Activated T-cell treated with anti-CD3 and anti-CD28 coated beads for 48 hours (primary cell): Measurements from ENCODE around the gene CABP1.
A peak's percentile ranks its signal among the peaks of the same experiment; 100 is the strongest.
"Not testable (repeated sequence)": the region's sequence is repeated elsewhere in the genome, so short reads cannot be mapped to it uniquely, and the experiment has no call there.

Source experiments
- DNase-seq: peaks from one replicate; pipeline ENCODE4 v3.0.0-alpha.2; 2020; ENCODE audit warnings: low read depth

CABP1 gene

DNA sequence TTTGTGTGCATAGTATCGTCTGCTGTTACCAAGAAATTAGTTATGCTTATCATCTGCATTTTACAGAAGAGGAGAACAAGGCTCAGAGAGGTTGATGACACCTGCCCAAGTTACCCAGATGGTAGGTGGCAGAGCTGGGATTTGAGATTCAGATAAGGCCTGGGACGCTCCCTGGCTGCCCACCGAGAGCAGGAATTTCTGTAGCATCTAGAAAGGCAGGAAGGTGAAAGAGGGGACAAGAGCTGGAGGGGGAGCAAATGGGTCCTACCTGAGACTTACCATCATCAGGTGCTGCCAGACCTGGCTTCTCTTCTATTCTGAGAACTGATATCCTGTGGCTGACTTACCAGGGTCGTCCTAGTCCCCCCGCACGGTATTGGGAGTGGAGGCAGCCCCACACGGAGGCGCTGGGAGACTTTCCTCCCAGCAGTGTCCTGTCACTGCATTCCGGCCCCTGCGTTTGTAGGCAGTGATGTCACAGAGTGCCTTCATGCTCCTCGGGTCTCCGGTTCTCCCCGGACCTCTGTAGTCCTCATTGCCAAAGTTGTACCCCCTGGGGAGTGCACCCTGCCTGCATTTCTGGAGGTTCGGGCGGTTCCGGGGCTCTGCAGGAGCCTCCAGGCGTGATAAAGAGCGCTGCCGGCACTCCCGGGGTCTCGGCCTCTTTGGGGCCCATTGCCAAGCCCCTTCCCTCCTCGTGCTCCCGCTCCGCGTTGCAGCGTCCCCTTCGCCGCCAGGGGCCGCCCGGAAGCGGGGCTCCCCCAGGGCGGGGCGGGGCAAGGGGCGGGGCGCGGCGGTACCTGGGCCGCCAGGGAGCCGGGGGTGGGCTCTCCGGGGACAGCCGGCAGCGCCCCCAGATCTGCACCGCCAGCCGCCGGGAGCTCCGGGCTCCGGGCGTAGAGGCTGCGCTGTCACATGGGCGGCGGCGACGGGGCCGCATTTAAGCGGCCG, at the start of gene CABP1:
Gene CABP1, plus strand, starts transcription at position 856 of the 951 bp plus-strand sequence. Its CDS starts 60 bp downstream, at position 916.
- DNase-seq: peak; percentile 71

DNA sequence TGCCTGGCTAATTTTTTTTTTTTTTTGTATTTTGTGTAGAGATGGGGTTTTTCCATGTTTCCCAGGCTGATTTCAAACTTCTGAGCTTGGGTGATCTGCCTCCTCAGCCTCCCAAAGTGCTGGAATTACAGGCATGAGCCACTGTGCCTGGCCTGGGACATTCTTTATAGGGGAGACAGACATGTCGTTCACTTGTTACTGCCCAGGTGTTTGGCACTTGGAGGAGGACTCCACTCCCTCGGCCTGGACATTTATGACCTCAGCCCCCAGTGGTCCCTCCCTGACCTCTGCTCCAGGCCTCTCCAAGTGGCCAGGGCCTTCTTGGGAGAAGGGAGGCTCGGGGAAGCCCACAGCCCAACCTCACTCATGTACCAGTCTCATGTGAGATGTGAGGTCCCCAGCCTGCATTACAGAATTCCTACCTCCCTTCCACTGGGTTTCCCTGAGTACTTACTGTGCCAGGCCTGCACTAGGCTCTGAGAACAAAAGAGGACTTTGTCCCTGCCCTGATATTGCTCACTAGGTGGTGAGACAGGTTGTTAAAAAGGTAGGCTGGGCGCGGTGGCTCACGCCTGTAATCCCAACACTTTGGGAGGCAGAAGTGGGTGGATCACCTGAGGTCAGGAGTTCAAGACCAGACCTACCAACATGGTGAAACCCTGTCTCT, 49.6 kb upstream of the CABP1 start:
- no peak for DNase-seq

DNA sequence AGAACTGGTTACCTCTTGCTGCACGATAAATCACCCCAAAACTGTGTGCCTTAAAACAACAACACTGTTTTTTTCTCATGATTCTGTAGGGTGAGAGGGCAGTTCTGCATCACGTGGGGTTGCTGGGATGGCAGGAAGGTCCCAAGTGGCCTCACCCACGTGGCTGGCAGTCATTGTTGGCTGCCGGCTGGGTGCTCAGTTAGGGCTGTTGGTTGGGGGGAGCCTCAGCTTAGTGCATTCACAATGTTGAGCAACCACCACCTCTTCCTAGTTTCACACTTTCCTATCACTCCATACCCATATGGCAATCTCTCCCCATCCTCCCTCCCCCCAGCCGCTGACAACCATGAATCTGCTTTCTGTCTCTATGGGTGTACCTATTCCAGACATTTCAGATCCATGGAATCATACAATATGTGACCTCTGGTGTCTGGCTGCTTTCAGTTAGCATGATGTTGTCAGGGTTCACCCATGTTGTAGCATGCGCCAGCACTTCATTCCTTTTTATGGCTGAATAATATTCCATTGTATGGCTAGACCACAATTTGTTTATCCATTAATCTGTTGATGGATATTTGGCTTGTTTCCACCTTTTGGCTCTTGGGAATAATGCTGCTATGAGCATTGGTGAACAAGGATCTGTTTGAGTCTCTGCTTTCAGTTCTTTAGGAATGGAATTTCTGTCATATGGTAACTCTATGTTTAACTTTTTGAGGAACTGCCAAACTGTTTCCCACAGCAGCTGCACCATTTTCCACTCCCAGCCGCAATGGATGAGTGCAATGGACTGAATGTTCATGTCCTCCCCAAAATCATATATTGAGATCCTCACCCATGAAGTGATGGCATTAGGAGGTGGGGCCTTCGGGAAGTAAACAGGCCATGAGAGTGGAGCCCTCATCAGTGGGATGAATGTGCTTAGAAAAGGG, 48.0 kb upstream of the CABP1 start:
- DNase-seq: no peak

DNA sequence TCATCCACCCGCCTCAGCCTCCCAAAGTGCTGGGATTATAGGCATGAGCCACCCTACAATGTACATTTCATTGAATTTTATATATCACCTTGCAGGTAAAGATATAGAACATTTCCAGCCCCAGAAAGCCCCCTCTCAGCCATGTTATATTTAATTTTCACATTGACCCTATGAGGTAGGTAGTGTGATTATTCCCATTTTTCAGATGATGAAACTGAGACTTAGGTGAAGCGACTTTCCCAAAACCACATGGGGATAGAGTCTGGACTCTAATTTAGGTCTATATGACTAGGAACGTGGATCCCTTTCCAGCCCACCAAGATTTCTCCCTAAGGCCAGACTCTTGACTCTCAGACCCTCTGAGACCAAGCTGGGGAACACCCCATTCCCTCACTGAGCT, 43.5 kb upstream of the CABP1 start:
- DNase-seq: no peak

DNA sequence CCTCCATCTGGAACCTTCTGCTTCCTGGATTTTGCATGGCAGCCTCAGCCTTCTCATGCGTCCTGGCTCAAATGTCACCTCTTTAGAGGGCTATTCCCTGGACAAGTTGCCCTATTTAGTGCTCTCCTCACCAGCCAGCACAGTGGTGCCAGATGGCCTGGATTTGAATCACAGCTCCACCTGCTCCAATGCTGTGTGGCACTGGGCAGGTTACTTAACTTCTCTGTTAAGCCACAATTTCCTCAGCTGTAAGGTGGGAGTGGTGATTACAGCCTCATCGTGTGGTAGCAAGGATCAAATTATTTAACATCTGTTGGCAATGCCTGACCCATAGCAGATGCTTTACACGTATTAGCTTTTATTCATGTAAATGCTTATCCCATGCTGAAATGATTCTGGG, 42.6 kb upstream of the CABP1 start:
- no peak for DNase-seq

DNA sequence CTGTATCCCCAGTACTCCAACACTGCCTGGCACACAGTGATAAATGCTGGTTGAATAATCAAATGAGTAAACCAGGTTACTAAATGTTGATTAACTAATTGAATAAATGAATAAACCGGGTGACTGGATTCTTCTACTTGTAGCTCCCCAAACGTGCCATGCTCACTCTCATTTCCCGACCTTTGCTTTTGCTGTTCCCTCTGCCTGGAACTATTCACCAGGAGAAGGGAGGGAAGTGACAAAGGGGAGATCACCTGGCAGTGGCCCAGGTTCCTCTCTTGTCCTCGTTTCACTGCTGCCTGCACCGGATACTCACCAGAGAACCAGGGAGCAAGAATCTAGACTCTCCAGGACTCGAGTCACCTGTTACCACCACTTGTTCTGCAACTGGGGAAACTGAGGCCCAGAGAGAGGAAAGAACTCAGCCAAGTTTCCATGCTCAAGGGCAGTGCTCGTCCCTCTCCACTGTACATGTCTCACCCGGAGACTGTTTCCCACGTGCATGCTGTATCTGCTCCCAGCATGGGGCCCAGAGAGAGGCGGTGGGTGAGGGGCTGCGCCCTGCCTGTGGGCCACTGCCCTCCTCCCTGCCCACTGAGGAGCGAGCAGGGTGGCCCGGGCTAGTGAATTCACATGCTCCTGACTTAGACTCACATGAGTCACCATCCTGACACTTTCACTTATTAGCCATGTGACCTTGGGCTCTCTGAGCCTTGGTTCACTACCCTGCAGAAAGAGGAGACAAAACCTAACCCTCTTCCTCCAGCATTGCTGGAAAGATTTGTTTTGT, 41.6 kb upstream of the CABP1 start:
- no peak for DNase-seq

DNA sequence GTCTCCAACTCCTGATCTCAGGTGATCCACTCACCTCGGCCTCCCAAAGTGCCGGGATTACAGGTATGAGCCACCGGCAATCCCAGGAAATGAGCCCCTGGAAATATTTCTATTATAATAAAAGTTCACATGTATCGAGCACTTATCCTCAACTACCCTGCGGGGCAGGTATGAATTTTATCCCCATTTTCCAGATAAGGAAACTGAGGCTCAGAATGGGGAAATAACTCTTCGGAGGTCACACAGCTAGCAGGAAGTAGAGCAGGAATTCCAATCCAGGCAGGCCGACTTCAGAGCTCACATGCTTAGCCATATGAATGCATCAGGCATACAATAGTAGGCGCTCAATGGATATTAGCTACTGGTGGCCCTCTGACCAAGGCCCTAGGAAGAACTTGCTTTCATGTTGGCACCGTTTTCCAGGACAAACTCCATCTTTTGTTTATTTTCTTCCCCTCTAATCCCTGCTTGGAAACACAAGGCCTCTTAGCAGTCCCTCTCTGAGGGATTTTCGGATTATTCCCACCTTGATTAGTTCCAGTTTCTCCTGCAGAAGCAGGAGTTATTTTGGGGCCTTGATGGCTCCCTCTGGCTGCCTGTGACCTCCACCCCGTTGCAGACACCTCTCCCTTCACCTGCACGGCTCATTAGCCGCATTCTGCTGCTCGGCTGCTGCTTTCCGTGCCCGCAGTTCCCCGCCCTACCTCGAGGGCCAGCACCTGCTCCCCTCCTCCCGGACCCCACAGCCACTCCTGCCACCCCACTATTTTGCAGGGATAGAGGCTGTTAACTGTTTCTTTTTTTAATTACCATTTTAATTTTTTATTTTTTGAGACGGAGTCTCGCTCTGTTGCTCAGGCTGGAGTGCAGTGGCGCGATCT, 40.5 kb upstream of the CABP1 start:
- DNase-seq: no peak

DNA sequence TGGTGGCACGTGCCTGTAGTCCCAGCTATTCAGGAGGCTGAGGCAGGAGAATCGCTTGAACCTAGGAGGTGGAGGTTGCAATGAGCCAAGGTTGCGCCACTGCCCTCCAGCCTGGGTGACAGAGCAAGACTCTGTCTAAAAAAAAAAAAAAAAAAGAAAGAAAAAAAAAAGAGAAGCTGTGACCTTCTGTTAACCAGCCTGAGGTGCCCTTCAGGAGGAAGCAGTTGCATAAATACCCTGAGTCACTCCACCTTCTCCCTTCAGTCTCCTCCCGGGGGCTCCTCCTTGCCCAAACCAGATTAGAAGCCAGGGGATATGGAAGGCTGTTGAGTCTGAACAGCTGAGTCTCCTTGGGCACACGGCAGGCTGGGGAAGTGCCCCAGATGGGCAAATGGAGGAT, 38.0 kb upstream of the CABP1 start:
- DNase-seq: not testable (repeated sequence)

DNA sequence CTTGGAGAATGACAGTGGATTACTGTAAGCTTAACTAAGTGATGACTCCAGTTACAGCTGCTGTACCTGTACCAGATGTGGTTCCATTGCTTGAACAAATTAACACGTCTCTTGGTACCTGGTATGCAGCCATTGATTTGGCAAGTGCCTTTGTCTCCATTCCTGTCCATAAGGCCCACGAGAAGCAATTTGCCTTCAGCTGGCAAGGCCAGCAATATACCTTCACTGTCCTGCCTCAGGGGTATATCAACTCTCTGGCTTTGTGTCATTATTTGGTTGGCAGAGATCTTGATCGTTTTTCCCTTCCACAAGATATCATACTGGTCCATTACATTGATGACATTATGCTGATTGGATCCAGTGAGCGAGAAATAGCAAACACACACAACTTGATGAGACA, 29.9 kb upstream of the CABP1 start:
- no peak for DNase-seq

DNA sequence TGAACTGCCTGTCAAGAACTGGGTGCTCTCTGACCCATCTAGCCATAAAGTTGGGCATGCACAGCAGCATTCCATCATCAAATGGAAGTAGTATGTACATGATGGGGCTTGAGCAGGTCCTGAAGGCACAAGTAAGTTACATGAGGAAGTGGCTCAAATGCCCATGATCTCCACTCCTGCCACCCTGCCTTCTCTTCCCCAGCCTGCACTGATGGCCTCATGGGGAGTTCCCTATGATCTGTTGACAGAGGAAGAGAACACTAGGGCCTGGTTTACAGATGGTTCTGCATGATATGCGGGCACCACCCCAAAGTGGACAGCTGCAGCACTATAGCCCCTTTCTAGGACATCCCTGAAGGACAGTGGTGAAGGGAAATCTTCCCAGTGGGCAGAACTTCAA, 28.9 kb upstream of the CABP1 start:
- DNase-seq: not testable (repeated sequence)

DNA sequence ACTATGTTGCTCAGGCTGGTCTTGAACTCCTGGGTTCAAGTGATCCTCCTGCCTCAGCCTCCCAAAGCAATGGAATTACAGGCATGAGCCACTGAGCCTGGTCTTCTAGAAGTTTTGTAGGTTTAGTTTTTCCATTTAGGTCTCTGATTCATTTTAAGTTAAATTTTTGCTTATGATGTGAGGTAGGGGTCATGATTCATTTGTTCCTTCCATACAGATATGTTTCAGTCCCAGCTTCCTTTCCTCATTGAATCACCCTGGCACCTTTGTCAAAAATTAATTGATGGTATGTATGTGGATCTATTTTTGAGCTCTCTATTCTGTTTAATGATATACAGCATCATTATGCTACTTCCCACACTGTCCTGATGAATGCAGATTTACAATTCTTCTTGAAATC, 25.6 kb upstream of the CABP1 start:
- DNase-seq: no peak

DNA sequence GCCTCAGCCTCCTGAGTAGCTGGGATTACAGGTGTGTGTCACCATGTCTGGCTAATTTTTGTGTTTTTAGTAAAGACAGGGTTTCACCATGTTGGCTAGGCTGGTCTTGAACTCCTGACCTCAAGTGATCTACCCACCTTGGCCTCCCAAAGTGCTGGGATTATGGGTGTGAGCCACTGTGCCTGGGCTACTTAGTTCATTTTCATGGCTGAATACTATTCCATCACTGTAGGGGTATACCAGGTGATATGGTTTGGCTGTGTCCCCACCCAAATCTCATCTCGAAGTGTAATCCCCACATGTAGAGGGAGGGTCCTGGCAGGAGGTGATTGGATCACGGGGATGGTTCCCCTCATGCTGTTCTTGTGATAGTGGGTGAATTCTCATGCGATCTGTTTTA, 23.2 kb upstream of the CABP1 start:
- not testable (repeated sequence) for DNase-seq

DNA sequence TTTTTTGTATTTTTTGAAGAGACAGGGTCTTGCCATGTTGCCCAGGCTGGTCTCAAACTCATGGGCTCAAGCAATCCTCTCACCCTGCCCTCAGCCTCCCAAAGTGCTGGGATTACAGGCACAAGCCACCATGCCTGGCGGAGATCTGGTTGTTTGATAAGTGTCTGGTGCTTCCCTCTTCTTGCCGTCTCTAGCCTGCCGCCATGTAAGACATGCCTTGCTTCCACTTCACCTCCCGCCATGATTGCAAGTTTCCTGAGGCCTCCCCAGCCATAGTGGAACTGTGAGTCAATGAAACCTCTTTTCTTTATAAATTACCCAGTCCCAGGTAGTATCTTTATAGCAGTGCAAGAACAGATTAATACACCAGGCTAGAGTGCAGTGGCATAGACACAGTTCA, 22.7 kb upstream of the CABP1 start:
- not testable (repeated sequence) for DNase-seq

DNA sequence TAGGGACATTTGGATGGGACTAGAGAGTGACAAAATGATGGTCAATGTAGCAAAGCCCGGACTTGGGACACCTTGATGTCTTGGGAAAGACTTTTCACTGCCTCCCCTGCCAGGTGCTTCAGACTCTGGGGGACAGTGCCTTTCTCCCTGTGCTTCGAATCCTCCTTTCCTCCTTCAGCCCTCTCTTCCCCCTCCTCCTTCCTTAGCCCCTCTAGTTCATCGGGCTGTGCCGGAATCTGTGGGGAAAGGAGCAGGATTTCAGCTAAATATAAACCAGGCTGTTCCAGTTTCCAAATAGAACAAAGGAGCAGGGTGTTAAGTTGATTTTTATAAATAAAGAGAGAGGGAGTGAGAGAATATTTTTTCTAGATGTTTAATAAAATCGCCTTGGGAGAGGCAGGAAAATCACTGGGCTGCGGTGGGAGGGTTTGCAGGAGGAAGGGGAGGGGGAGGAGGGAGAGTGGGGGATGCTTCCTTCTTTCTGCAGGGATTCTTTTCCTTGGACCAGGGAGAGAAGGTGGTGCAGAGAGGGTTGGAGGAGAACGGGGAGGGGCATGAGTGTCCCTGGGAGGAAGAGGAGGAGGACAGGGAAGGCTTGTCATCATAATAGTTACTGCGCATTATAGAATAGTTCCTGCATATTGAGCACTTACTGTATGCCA, 21.3 kb upstream of the CABP1 start:
- DNase-seq: no peak

DNA sequence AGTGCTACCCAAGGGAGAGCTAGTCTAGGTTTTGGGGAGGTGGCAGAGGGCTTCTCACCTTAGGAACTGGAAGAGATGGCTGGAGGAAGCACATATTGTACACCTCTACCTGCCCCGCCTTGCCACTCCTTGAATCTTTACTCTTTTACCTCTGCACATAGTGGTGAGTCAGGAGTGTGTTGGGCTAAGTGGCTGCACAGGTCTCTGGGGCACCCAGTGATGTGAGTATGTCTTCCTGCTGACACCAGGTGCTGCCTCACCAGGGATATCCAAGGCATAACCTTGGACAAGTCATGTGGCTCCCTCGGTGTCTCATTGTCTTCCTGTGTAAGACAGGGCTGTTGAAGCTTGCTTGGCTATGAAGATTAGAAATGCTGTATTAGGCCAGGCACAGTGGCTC, 19.8 kb upstream of the CABP1 start:
- no peak for DNase-seq

DNA sequence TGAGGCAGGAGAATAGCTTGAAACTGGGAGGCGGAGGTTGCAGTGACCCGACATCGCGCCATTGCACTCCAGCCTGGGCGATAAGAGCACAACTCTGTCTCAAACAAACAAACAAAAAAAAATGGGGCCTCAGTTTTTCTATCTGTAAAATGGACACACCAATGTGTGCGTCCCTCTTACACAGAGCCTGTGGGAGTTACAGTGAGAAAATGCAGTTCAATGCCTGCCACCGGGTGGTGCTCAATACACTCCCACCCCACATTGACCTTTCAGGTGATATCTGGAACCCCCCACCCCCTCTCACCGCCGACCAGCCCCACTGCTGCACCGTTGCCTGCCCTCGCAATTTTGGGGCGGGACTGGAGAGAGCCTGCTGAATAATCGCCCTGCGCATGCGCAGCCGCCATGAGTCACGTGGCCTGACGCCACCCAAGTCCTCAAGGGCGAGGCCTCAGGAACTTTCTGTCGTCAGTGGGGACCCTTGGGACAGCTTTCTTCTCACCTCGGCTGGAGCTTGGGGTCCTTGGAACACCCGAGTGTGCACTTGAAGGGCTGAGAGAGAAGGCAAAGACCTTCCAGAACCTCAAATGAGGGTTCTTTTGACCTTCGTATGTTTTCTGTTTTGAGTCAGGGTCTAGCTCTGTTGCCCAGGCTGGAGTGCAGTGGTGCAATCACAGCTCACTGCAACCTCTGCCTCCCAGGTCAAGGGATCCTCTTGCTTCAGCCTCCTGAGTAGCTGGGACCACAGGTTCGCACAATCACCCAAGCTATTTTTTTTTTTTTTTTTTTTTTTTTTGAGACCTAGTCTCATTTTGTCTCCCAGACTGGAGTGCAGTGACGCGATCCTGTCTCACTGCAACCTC, 14.6 kb upstream of the CABP1 start:
- DNase-seq: peak; percentile 12

DNA sequence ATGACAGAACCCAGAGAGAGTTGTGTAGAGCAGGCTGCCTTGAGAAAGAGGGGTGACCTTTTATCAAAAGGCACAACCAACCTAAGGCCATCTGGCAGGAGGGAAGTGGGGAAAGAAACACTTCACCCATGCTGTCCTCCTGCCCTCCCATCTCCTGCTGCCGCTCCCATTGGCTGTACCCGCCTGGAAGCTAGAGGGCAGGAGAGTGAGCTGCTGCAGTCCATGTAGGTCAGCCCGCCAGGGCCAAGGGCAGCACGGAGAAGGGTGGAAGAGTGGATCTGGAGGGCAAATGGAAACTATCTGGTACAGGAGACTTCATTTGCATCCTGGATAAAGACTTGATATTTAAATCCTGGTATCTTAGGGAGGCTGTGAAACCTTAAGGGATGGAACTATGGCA, 11.5 kb upstream of the CABP1 start:
- DNase-seq: no peak

DNA sequence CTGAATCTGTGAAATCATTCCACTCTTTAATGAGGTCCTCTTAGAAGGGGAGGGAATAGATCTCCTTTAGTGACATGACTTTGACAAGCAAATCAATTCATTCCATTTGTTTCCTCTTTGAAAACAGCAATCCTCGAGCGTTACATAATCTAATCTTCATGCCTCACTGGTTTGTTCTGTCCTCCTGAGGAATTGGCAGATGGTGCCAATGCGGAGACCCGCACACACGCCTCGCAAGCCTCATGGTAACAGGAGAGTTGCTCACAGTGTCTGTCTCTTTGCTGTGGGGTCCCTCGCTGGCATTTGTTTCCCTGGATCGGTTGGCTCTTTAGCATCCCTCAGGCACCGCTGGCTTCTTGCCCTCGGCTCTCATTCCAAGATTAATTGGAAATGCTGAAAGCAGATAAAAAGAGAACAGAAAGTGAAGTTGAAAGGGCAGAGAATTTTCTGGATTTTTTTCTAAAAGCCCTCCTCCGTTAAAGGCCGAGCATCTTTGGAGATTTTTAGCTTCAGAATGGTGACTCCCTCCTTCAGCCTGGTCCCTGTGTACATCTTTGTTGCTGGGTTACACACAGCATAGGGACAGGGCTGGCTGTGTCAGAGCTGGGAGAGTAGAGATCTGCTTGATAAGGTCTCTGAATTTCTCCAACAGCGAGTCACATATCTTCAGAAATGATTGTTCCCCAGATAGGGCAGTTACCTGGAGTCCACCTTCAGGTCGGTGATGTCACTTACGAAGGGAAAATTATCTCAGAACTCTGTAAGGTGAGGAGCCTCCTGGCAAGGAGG, 10.1 kb upstream of the CABP1 start:
- DNase-seq: no peak
